Measurements from ENCODE around the gene PSMD14. TPM values are rescaled to one million over a fixed set of nuclear protein-coding genes. Genes with fewer than 3 reads are reported as not detected.

The PSMD14 gene
- total RNA-seq: 94.0 and 125 TPM in 2 replicates

DNA sequence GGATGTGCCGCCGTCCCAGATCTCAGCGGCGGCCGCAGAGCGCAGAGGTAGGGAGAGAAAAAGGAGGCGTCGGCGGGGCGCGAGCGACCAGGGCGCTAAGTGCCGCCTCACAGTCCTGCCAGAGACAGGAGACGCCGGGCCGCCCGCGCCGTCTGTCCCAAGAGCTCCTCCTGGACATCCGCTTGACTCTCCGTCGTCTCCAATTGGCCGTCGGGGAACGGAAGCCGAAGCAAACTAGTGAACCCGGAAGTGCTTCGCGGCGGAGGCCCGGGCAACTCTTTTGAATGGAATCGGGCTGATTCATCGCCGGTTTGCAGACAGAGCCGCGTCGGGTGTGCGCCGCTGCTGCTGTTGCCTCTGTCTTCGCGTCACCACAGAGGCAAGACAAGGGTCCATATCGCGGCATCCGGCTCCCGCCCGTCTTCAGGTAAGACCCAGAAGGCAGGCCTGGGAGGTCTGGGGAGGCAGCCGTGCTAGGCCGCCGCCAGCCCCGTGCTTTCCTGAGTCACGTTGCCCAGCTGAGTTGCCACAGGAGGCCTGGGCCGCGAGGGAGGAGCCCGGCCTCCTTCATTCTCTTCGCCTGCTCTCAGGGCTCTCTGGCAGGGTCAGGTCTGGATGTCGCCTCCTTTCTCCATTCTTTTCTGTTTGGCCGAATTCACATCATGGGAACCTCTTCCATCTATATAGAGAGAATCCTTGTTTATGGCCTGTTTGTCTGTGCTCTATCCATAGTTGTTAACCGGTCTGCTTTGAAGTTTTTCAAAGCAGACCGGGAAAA lies at the start of gene PSMD14:
TSS of gene PSMD14 (plus strand) at position 248 of the 778 bp plus-strand sequence. CDS start 10,401 bp downstream, outside the sequence.

DNA sequence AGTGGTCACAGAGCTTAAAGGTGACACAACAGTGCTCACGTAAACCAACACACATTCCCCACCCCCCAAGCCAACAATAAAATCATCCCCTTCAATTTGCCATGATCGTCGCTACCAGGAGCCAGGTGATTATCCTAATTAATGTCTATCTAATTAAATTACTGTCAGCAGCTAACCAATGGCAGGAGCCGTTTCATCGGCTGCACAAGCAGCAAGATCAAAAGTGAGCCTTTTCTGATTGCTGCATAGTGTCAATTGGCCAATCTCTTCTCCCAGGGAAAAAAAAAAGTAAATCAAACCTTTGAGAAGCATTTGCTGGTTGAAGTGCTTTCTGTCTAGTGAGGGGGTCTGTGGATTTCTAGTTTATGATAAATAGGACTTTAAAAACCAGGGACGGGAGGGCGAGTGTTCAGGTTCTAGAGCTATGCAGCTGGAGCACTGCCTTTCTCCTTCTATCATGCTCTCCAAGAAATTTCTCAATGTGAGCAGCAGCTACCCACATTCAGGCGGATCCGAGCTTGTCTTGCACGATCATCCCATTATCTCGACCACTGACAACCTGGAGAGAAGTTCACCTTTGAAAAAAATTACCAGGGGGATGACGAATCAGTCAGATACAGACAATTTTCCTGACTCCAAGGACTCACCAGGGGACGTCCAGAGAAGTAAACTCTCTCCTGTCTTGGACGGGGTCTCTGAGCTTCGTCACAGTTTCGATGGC lies 107.9 kb downstream of the PSMD14 start, which contains the start of gene TBR1:
TSS of gene TBR1 (plus strand) at position 311 of the 721 bp plus-strand sequence. CDS start at position 425, 114 bp downstream.

Other genes with a start within 250 kb of the PSMD14 start
- 78.7 and 84.6 TPM in 2 replicates for gene TANK, start 148.0 kb upstream of the PSMD14 start, total RNA-seq
- gene TBR1, start 107.9 kb downstream of the PSMD14 start, total RNA-seq: under 0.01 TPM in 2 replicates